Stimulated activated CD4-positive, alpha-beta T cell treated with anti-CD3 and anti-CD28 coated beads, TNF-alpha, amount 100 ng/mL, for 24 hours (primary cell): Measurements from ENCODE around the gene PITX2.
"Not testable (repeated sequence)": the region's sequence is repeated elsewhere in the genome, so short reads cannot be mapped to it uniquely, and the experiment has no call there.

Source experiments
- DNase-seq, 3 experiments: peaks; one replicate each; pipeline ENCODE4 v3.0.0-alpha.2; 2020; ENCODE audit warnings: low read depth in 3 of 3

Gene PITX2

DNA sequence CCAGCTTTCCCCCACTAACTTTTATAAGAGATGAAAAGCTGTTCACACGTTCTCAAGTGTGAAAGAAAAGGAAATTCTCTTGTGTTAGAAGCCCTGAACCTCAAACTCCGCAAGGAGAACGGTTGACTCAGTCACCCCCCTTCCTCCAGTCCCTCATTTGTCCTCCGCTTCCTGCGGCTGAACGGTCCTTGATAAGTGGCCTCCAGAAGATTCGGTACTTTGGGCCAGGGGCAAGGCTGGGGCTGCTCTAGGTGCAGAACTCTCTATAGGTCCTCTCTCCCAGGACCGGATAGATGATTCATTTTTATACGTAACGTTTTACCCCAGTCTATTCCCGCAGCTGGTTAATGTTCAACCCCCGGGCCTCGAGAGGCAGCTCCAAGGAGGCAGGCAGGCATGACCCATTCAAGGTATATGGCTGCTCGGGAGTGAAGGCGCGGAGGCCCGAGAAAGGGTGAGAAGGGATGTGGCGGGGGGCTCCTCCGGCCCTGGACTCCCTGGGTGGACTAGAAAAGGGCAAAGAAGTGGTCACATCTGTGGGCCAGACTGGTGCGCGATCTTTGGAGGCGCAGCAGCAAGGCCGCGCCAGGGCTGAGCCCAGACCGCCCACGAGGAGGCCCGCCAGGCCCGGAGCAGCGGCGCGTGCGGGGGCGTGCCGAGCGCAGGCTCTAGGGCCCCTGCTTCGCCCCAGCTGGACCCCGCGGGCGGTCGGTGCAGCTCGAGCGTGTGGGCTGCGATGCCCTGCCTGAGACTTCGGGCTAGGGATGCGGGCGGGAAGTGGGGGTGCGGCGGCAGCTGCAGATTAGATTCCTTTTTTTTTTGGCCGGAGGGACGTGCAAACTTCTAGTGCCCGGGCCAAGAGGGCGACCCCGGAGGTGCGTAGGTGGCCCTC lies 11.7 kb downstream of the PITX2 start:
- no peak for DNase-seq

DNA sequence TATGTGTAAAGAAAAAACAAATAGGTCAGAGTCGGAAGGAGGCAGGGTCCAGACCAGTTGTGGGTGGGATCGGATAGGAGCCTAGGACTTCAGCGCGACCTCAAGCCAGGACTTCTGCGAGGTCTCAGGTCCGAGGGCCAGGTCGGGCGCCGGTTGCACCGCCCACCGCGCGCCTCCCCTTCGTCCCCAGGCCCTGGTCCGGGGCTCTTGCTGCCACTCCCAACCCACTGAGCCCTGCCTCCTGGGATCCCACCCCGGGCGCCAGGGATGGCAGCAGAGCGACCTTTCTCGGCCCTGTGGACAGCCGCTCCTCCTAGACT lies 12.3 kb downstream of the PITX2 start:
- no peak for DNase-seq

GRCh38 chr4:110609044-110609750 lies 13.7 kb downstream of the PITX2 start:
- no peak for DNase-seq

DNA sequence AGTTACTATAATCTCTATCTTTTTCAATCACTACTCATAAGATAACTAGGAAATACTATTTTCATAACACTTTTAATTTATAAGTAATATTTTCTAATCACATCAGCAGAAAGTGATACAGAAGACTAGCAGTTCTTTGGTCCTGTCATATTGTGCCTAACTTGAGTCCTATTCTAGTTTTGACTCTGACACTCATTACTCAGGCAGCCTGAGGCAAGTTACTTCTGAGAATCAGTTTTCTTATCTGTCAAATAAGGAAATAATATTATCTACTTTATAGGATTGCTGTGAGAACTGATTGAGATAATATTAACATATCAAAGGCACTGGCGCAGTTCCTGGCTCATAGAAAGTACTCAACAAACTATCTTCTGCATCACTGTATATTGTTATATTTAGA lies 17.8 kb downstream of the PITX2 start:
- DNase-seq, result no peak

GRCh38 chr4:110602061-110602460 lies 20.8 kb downstream of the PITX2 start:
- DNase-seq, result no peak

GRCh38 chr4:110597582-110597981 lies 25.3 kb downstream of the PITX2 start:
- DNase-seq, result no peak

DNA sequence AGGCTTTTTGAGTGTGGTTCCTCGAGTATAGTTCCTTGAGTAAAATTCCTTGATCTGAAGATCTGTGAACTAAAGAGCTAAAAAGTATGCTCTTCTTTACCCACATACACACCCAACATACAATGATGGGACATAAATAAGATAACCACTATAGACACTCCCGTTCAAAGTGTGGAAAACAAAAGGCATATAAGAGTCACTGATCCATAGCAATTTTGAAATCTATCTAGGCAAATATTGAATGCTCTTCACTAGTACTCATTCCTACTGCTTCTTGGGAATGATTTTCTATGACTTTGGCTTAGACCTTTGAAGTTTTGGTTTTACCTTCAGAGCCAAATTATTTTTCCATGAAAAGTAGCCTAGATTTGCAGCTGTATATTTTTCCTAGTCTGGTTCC lies 26.4 kb downstream of the PITX2 start:
- no peak for DNase-seq

DNA sequence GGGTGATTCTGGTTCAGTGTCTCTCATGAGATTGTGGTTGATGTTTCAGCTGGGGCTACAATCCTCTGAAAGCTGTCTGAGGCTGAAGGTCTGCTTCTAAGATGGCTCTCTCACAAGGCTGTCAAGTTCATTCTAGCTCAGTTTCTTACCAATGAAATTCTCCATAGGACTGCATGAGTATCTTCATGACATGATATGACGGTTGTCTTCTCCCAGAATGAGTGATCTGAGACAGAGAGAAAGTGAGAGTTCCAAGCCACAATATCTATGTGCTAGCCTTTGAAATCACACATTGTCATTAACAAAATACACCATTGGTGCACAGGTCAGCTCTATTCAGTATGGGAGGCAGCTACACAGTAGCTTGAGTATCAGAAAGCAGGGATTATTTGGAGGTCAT lies 27.3 kb downstream of the PITX2 start:
- no peak for DNase-seq

DNA sequence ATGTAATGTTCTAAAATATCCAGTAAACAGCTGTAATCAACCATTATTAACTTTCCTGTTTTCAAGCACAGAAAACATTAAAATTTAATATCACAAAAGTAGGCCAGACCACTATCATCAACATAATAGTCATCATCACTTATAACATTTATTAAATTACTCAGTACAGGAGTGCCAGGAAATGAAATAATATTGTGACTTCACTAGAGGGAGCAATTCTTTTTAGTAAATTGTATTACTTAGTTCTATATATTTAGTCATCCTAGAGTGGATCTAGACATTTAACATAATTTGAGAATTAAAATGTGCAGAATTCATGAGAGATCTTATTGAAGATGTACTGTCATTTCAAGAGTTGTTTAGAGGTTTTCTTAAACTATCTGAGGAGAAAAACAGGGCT lies 33.6 kb downstream of the PITX2 start:
- no peak for DNase-seq

GRCh38 chr4:110587666-110588285 lies 35.1 kb downstream of the PITX2 start:
- DNase-seq, result no peak

- no peak for DNase-seq
These were observed 36.6 kb downstream of the PITX2 start for GRCh38 chr4:110586131-110586850.

- DNase-seq, result not testable (repeated sequence)
These were observed 46.2 kb downstream of the PITX2 start for GRCh38 chr4:110576696-110577095.
